Osteoblast (primary cell): Measurements from ENCODE around the gene ABCF3. TPM values are rescaled to one million over a fixed set of nuclear protein-coding genes. Genes with fewer than 3 reads are reported as not detected.

Experiments used
- DNase-seq: peaks from one replicate; pipeline ENCODE4 v3.0.0; 2011; ENCODE audit warnings: low spot score, mixed read lengths; ENCODE audit not compliant: insufficient read length; ENCODE audit errors: missing footprints
- H2AFZ ChIP-seq: 2 replicates; pipeline ENCODE4 v1.6.0; 2011; ENCODE audit warnings: mild to moderate bottlenecking, low read length
- H3K27ac ChIP-seq: 2 replicates; pipeline ENCODE4 v1.5.1; 2011; ENCODE audit warnings: mild to moderate bottlenecking, low read depth, low read length, moderate library complexity
- H3K27me3 ChIP-seq: 2 replicates; pipeline ENCODE4 v1.6.0; 2012; ENCODE audit warnings: mild to moderate bottlenecking, control low read depth, inconsistent platforms, low read length, moderate library complexity; ENCODE audit not compliant: insufficient read depth
- H3K36me3 ChIP-seq: 2 replicates; pipeline ENCODE4 v1.5.1; 2011; ENCODE audit warnings: mild to moderate bottlenecking, low read length, control low read depth, moderate library complexity; ENCODE audit not compliant: insufficient read depth
- H3K4me1 ChIP-seq: 2 replicates; pipeline ENCODE4 v1.5.1; 2011; ENCODE audit warnings: mild to moderate bottlenecking, low read length, control low read depth, moderate library complexity; ENCODE audit not compliant: insufficient read depth
- H3K4me2 ChIP-seq: 2 replicates; pipeline ENCODE4 v1.6.0; 2011; ENCODE audit warnings: mild to moderate bottlenecking, low read length; ENCODE audit not compliant: insufficient read depth
- H3K4me3 ChIP-seq: fragments of 200-600 bp; sonication (generic); 3 replicates; pipeline ENCODE4 v1.5.1; 2012; ENCODE audit warnings: mild to moderate bottlenecking, low read length, inconsistent platforms; ENCODE audit not compliant: insufficient read depth
- H3K79me2 ChIP-seq: 2 replicates; pipeline ENCODE4 v1.6.0; 2012; ENCODE audit warnings: mild to moderate bottlenecking, low read length, control low read depth, inconsistent platforms; ENCODE audit not compliant: insufficient read depth
- H3K9me3 ChIP-seq: 2 replicates; pipeline ENCODE4 v1.5.1; 2011; ENCODE audit warnings: low read depth, low read length, control low read depth
- H4K20me1 ChIP-seq: 2 replicates; pipeline ENCODE4 v1.6.0; 2012; ENCODE audit warnings: mild to moderate bottlenecking, low read length, control low read depth; ENCODE audit not compliant: insufficient read depth
- total RNA-seq: library from RNA; depleted of rRNA; stranded (reverse); fragments of >200 nt; gene quantifications from 2 replicates; pipeline ENCODE4 v1.2.3, GENCODE V29; 2012
- TF ChIP-seq, protein P1 (sequence below): IDR thresholded peaks from 2 replicates; pipeline ENCODE4 v1.5.1; 2011; ENCODE audit warnings: mild to moderate bottlenecking, low read depth, low read length, moderate library complexity; ENCODE audit errors: extremely low read depth

The ABCF3 gene
- total RNA-seq, 1 donor, result 46.7 TPM

DNA sequence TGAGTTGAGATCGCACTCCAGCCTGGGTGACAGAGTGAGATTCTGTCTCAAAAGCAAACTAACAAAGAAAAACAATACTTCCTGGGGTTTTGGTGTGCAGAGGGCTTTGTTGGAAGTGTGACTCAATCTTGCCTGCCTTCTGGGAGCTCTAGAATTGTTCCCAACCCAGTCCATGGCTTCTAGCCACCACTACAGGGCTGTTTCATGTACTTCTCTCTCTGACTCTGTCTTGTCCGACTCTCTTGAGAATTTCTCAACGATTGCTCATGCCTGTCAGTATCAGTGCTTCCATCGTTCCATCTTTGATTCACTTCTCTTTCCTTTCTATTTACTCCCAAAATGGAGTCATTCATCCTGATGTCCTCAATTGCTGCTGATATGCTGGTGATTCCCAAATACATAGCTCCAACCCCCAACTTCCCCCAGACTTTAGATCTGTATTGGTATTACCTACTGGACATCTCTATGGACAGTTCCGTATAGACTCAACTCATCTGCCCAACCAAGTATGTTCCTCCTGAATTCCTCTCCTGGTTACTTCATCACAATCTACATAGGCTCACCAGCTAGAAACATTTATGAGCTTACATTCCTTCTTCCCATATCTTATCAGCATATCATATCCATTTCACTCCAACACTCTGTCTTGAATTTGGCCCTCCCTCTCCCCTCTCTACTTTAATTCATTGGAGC is 13.2 kb upstream of the ABCF3 start:
- H3K36me3 ChIP-seq, result peaks cover 39% of the 10 kb centered on the region
- H3K9me3 ChIP-seq, result no peaks in the 10 kb centered on the region
- H3K4me1 ChIP-seq, result peaks cover 76% of the 10 kb centered on the region
- peaks cover 39% of the 10 kb centered on the region for H4K20me1 ChIP-seq
- H3K27me3 ChIP-seq, result no peaks in the 10 kb centered on the region
- H3K79me2 ChIP-seq, result peaks cover 51% of the 10 kb centered on the region
- peak overlapping the region; percentile 80 for H3K27ac ChIP-seq
- H2AFZ ChIP-seq, result no peak overlapping the region
- peak; percentile 96 for DNase-seq
- peak overlapping the region; percentile 12 for H3K4me3 ChIP-seq
- TF ChIP-seq, protein P1, sequence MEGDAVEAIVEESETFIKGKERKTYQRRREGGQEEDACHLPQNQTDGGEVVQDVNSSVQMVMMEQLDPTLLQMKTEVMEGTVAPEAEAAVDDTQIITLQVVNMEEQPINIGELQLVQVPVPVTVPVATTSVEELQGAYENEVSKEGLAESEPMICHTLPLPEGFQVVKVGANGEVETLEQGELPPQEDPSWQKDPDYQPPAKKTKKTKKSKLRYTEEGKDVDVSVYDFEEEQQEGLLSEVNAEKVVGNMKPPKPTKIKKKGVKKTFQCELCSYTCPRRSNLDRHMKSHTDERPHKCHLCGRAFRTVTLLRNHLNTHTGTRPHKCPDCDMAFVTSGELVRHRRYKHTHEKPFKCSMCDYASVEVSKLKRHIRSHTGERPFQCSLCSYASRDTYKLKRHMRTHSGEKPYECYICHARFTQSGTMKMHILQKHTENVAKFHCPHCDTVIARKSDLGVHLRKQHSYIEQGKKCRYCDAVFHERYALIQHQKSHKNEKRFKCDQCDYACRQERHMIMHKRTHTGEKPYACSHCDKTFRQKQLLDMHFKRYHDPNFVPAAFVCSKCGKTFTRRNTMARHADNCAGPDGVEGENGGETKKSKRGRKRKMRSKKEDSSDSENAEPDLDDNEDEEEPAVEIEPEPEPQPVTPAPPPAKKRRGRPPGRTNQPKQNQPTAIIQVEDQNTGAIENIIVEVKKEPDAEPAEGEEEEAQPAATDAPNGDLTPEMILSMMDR, result no peak
- peak overlapping the region; percentile 75 for H3K4me2 ChIP-seq

DNA sequence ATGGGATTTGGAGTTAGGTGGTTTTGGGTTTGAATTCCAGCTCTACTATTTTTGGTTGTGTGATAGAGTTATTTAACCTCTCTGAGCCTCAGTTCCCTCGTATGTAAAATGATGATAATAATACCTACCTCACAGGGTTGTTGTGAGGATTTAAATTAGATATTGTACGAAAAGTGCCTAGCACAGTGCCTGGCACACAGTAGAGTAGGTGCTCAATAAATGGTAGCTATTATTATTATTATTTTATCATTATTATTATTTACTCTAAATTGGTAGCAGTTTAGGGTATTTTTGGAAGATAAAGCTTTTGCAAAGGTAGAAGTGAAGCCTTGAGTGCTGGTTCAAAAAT is 12.7 kb upstream of the ABCF3 start:
- Histone ChIP-seq H3K9me3 (no peaks in the 10 kb centered on the region), H3K36me3 (peaks cover 40% of the 10 kb centered on the region), H3K27ac (peak overlapping the region; percentile 80), H3K79me2 (peaks cover 55% of the 10 kb centered on the region), H3K4me3 (peak overlapping the region; percentile 12), H3K4me1 (peaks cover 76% of the 10 kb centered on the region), H4K20me1 (peaks cover 44% of the 10 kb centered on the region), H3K27me3 (no peaks in the 10 kb centered on the region), H2AFZ (no peak overlapping the region), H3K4me2 (peak overlapping the region; percentile 75)
- DNase-seq, result no peak
- TF ChIP-seq, protein P1, result no peak

DNA sequence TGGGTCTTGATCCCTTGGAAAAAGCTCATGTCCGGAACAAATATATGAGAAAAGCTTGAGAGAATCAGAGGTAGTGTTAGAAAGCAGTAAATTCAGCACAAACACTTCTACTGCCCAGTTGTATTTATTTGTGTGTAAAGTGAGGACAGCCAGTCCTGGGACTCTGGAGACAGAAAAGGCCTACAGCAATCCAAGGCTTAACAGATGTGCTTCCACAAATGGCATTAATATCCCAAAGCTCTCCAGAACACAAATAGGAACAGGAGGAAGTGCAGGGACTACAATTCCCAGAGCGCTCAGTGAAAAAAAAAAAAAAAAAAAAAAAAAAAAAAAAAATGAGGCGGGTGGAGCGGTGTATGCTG is 11.7 kb upstream of the ABCF3 start:
- Histone ChIP-seq H4K20me1 (peaks cover 53% of the 10 kb centered on the region), H3K4me3 (no peak overlapping the region), H3K4me2 (no peak overlapping the region), H3K27me3 (no peaks in the 10 kb centered on the region), H3K79me2 (peaks cover 64% of the 10 kb centered on the region), H3K4me1 (peaks cover 69% of the 10 kb centered on the region), H3K9me3 (no peaks in the 10 kb centered on the region), H3K27ac (peak overlapping the region; percentile 80), H2AFZ (no peak overlapping the region), H3K36me3 (peaks cover 46% of the 10 kb centered on the region)
- no peak for DNase-seq
- TF ChIP-seq, protein P1, result no peak

DNA sequence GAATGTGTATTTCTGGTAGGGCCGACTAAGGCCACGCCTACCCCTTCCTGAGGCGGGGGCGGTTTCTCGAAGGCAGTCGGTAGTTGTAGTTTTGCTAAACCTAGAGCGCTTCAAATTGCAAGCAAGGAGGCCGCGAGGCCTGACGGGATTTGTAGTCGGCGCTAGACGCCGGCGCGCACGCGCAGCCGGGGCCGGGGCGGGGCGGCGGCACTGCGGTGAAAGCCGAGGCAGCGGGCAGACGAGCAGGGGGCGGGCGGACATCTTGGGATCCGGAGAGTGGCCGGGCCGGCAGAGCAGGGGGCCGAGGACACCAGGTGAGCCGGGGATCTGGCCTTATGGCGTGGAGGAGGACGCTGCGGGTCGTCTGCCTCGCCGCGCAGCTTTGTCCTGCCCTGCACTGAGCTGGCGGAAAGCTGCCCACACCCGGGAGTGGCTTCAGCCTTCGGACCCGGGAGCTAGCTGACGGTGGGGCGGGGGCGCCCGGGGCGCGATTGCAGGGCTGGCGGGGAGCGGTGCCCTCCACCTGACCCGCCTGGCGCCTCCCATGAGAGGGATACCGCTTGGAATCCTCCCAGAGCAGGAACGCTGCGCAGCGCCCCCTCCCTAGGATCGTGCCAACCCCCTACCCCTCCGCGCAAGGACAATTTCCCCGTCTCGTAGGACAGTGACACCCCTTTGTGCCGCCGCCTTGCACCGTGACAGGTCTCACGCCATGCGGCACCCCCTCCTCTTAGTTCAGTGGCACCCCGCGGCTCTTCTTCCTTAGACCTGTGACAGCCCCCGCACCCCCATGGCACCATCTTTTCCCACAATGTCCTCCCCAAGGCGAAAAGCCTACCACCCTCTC is 11.1 kb upstream of the ABCF3 start, which contains the start of gene AP2M1:
TSS of gene AP2M1 (plus strand) at position 210 of the 847 bp plus-strand sequence. CDS start 2,139 bp downstream, outside the sequence.
- Histone ChIP-seq H3K4me2 (peak within 1 kb of the TSS; percentile 98), H3K9me3 (no peaks in the 10 kb centered on the region), H3K27ac (peak within 1 kb of the TSS; percentile 85), H3K4me3 (peak within 1 kb of the TSS; percentile 93), H2AFZ (peak within 1 kb of the TSS; percentile 72), H4K20me1 (peaks cover 59% of the 10 kb centered on the region), H3K27me3 (no peaks in the 10 kb centered on the region), H3K4me1 (peaks cover 68% of the 10 kb centered on the region), H3K36me3 (peaks cover 49% of the 10 kb centered on the region), H3K79me2 (peaks cover 64% of the 10 kb centered on the region)
- peak; percentile 99 for DNase-seq
- TF ChIP-seq, protein P1, result no peak
